HG02973 (cell line): ENCODE measurements around the gene MOB1B.
A peak's percentile ranks its signal among the peaks of the same experiment; 100 is the strongest.
"Not testable (repeated sequence)": the region's sequence is repeated elsewhere in the genome, so short reads cannot be mapped to it uniquely, and the experiment has no call there.

Source experiments
- ATAC-seq: cut with Tn5 transposase; IDR thresholded peaks from one replicate; pipeline ENCODE4 v1.9.1; 2021; ENCODE audit warnings: moderate library complexity; ENCODE audit not compliant: unreplicated experiment

MOB1B gene

GRCh38 chr4:71005025-71005424, 102.9 kb downstream of the MOB1B start:
- not testable (repeated sequence) for ATAC-seq

GRCh38 chr4:71006203-71006907, 104.2 kb downstream of the MOB1B start:
- peak; percentile 86 for ATAC-seq

- no peak for ATAC-seq
These were observed 106.0 kb downstream of the MOB1B start for GRCh38 chr4:71008196-71008595.

GRCh38 chr4:71009086-71009485, 106.9 kb downstream of the MOB1B start:
- no peak for ATAC-seq

GRCh38 chr4:71009890-71010588, 107.9 kb downstream of the MOB1B start:
- ATAC-seq, result peak; percentile 35

GRCh38 chr4:71011451-71011850, 109.3 kb downstream of the MOB1B start:
- no peak for ATAC-seq

GRCh38 chr4:71017391-71017790, 115.2 kb downstream of the MOB1B start:
- ATAC-seq, result not testable (repeated sequence)

- no peak for ATAC-seq
These were observed 118.4 kb downstream of the MOB1B start for GRCh38 chr4:71020611-71021010.

- no peak for ATAC-seq
These were observed 123.5 kb downstream of the MOB1B start for GRCh38 chr4:71025654-71026053.

- no peak for ATAC-seq
These were observed 123.9 kb downstream of the MOB1B start for GRCh38 chr4:71026086-71026485.

- no peak for ATAC-seq
These were observed 125.4 kb downstream of the MOB1B start for GRCh38 chr4:71027611-71028010.

- ATAC-seq, result no peak
These were observed 127.3 kb downstream of the MOB1B start for GRCh38 chr4:71029504-71029903.

GRCh38 chr4:71032106-71032505, 129.9 kb downstream of the MOB1B start:
- ATAC-seq, result not testable (repeated sequence)
